Measurements from ENCODE around the gene RPA1.

The RPA1 gene

GRCh38 chr17:1941272-1942065 is 111.7 kb downstream of the RPA1 start:
- DNase-seq (ENCODE audit: low read depth in 3 of 3, low spot score in 1 of 3): no peak

- no peak for DNase-seq (ENCODE audit: low read depth in 3 of 3, low spot score in 1 of 3)
These were observed 112.2 kb downstream of the RPA1 start for GRCh38 chr17:1942066-1942365.

DNA sequence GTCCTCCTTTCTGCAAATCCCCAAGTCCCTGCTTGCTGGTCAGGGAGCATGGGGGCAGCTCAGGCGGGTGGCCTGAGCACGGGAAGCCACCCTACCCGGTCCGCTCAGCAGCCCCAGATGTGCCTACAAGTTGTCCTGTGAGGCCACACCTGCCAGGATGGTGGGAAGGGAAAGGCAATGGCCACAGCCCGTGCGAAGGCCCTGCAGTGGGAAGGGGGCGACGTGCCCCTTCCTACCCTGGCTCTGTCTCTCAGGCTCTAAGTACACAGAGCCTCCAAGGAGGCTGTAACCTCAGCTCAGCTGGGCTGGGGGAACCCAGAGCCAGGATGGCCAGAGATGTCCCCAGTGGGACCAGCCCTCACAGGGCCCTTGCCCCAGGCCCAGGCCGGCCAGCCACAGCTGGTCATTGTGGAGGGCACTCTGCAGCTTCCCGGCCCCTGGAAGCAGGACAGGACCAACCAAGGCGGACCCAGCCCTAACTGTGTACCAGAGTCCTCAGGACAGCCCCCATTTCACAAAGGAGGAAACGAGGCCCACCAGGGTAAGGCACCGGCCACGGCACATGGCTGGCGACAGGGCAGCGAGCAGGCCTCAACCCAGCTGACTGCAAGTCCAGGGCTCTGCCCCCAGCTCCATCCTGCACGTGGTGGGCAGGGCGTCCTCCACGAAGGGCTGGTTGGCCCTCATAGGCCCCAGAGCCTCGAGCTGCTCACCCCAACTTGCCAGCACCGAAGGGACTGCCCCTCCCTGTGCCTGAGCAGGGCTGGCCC is 113.0 kb downstream of the RPA1 start:
- no peak for DNase-seq (ENCODE audit: low read depth in 3 of 3, low spot score in 1 of 3)

DNA sequence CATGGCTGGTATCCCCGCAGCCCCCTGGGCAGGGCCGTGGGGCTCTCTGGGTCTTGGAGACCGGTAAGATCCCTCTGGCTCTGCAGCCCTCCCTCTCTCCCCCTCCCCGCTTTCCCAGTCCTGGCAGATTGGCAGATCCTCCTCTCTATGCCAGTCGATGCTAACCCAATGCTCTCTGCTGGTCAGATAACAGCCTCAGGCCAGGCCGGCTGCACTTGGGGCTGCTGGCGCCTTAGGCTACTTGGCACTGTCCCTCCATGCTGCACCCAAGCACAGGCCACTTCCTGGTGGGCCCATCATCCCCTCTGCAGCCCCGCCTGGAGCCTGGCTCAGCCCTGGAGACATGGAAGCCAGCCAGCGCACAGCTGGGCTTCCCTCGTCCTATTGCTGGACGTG is 113.6 kb downstream of the RPA1 start:
- DNase-seq (ENCODE audit: low read depth in 3 of 3, low spot score in 1 of 3): no peak

GRCh38 chr17:1945621-1946020 is 115.8 kb downstream of the RPA1 start:
- no peak for DNase-seq (ENCODE audit: low read depth in 3 of 3, low spot score in 1 of 3)

- no peak for DNase-seq (ENCODE audit: low read depth in 3 of 3, low spot score in 1 of 3)
These were observed 116.5 kb downstream of the RPA1 start for GRCh38 chr17:1946021-1946932.

DNA sequence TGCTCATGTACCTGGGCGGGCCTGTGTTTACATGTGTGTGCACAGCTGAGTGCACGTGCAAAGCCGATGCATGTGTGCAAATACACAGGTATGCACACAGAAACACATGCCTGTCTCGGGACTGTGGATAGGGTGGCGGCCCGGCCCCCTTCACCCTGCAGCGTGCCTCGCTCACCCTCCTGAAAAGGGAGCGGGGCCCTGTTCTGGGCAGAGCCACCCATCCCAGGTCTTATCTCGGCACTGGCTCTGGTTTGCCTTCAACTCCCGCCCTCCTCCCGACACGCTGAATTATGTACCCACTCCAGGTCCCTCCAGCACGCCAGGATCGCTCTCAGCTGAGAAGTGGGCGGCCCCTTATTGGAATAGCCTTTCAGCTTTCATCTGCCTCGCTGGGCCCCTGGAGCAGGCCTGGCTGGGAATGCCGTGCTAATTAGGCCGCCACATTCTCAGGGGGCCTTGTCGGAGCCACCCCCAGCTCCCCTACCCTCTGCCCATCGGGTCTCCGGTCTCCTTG is 117.5 kb downstream of the RPA1 start:
- no peak for DNase-seq (ENCODE audit: low read depth in 3 of 3, low spot score in 1 of 3)

DNA sequence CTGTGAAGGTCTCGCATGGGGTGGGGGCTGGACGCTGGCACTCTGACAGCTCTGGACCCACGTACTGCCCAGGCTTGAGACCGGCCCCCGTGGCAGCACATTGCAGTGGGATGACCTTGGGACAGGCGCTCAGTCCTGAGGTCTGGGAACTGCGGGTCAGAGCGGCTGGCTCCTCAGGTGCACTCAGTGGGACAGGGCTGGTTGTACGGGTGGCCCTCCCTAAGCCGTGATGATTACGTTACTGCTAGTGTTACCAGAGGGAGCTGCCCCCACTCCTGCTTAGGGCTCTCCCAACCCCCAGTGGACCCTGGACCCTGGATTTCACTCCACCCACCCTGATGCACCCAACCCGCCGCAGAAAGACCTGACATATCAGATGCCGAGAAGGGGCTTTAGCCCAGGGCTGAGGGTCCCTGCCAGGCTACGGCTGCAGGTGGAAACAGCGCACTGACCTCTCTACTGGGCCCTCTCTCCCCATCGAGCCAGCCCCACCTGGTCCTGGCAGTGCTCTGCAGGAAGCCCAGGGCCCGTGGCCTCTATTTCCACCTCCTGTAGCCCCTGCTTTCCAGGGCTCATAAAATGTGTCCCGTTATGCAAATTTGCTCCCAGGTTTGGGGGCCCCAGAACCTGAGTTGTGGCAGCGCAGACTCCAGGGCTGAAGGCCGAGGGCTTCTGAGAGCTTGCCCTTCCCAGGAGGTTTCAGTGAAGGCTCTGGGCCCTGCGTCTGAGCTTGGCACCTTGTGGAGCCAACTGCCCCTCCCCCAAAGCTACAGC is 118.1 kb downstream of the RPA1 start:
- no peak for DNase-seq (ENCODE audit: low read depth in 3 of 3, low spot score in 1 of 3)

- no peak for DNase-seq (ENCODE audit: low read depth in 3 of 3, low spot score in 1 of 3)
These were observed 118.7 kb downstream of the RPA1 start for GRCh38 chr17:1948517-1948825.
